ENCODE data around the gene ITPR2. TPM values are rescaled to one million over a fixed set of nuclear protein-coding genes. Genes with fewer than 3 reads are reported as not detected.

The ITPR2 gene
- polyA plus RNA-seq, 1 experiment, result 3.4 TPM

DNA sequence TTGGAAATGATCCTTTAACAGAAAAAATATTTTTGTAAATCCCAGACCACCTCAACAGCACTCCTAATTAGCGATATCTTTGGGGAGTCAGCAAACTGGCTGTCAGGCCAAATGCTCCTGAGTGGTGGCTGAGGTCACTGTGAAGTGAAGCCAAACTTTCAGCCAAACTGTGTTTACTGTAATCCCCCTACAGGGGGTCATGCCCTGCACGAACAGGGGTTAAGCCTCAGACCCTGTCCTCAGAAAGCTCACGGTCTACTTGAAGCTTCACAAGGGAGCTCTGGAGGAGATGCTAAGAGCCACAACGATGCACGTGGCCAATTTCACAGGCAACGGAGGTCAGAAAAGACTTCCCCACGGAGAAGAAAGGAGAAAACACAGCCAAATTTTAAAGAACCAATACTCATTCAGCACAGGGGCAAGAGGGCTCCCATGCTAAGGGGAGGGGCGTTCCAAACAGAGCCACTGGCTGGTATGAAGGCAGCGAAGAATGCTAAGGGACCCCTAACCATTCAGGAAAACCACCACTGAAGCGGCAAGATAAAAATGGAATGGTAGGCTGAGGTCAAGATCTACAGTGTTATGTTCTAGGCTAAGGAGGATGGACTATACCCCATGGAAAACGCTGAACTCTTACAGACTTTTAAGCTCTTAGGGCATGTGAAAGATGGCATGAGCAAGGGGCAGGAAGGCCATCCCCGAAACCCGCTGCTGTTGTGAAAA lies 105.4 kb downstream of the ITPR2 start:
- ChIA-PET POLR2A (no interaction called here), CTCF (interaction anchor here (1.8 kb wide), 1 partner anchor 26 kb away, joined by 5 read pairs; no protein-coding TSS in a partner anchor)
- DNase-seq (ENCODE audit: low read depth, low spot score), result no peak
- Histone ChIP-seq H3K27me3 (ENCODE audit: control insufficient read depth, insufficient read depth, low read length) (no peaks in the 10 kb centered on the region), H3K4me3 (ENCODE audit: low read depth, low read length) (no peak overlapping the region), H3K27ac (ENCODE audit: low read depth, low read length) (no peak overlapping the region), H3K9me3 (ENCODE audit: control insufficient read depth, insufficient read depth, low read length) (no peaks in the 10 kb centered on the region; the same call in 1 of the 2 replicates)
- TF ChIP-seq, protein P1, sequence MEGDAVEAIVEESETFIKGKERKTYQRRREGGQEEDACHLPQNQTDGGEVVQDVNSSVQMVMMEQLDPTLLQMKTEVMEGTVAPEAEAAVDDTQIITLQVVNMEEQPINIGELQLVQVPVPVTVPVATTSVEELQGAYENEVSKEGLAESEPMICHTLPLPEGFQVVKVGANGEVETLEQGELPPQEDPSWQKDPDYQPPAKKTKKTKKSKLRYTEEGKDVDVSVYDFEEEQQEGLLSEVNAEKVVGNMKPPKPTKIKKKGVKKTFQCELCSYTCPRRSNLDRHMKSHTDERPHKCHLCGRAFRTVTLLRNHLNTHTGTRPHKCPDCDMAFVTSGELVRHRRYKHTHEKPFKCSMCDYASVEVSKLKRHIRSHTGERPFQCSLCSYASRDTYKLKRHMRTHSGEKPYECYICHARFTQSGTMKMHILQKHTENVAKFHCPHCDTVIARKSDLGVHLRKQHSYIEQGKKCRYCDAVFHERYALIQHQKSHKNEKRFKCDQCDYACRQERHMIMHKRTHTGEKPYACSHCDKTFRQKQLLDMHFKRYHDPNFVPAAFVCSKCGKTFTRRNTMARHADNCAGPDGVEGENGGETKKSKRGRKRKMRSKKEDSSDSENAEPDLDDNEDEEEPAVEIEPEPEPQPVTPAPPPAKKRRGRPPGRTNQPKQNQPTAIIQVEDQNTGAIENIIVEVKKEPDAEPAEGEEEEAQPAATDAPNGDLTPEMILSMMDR (IDR thresholded peaks at IDR 0.05; ENCODE audit: low read depth, low read length), result no peak

DNA sequence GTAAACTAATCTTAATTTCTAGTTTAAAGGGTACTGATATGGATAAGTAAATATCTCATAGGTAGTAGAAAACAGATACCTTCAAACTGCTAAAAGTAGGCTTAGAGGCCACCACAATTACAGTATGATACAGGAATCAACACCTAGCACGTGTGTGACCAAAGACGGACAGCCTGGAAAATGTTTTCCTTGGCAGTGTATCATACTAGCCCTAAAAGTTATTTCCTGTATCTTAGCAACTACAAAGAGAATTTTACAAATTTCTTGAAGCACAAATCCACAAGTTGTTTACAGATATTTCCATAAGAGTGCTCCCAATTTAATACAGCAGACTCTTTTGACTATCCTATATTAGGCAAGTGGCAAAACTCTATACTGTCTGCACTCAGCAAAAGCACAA lies 106.0 kb downstream of the ITPR2 start:
- TF ChIP-seq, protein P1 (IDR thresholded peaks at IDR 0.05; ENCODE audit: low read depth, low read length), result no peak
- H3K9me3 ChIP-seq (ENCODE audit: control insufficient read depth, insufficient read depth, low read length), result no peaks in the 10 kb centered on the region; the same call in 1 of the 2 replicates
- POLR2A ChIA-PET, result no interaction called here
- CTCF ChIA-PET, result interaction anchor here (1.8 kb wide), 1 partner anchor 26 kb away, joined by 5 read pairs; no protein-coding TSS in a partner anchor
- H3K4me3 ChIP-seq (ENCODE audit: low read depth, low read length), result no peak overlapping the region
- H3K27ac ChIP-seq (ENCODE audit: low read depth, low read length), result no peak overlapping the region
- H3K27me3 ChIP-seq (ENCODE audit: control insufficient read depth, insufficient read depth, low read length), result no peaks in the 10 kb centered on the region
- no peak for DNase-seq (ENCODE audit: low read depth, low spot score)

DNA sequence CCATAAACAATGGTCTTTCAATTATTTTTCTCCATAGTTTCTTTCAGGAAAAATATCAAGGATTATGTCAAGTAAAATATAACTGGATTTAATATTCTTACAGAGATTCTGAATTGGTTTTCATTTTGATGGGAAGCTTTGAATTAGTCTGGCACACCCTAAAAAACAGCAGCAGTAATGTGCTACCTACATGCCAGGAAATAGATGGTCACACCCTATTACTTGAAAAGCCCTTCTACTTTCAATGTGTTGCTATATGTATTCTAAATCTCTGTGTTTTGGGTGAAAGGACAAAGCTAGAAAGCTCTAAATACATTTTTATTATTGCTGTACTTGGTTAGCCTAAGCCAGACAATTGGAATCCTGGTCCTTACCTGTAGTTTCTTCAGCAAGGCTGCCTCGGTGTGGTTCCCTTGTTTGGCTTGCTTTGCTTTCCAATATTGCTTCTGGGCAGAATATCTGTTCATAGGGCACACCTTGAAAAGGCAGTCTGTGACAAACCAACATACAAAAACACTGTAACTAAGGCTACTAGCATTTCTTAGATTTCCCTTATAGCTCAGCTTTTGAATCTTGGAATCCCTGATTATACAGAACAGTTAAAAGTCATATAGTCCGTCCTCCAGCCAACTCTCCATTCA lies 107.6 kb downstream of the ITPR2 start:
- TF ChIP-seq, protein P1 (IDR thresholded peaks at IDR 0.05; ENCODE audit: low read depth, low read length), result no peak
- Histone ChIP-seq H3K4me3 (ENCODE audit: low read depth, low read length) (no peak overlapping the region), H3K9me3 (ENCODE audit: control insufficient read depth, insufficient read depth, low read length) (no peaks in the 10 kb centered on the region; the same call in 1 of the 2 replicates), H3K27ac (ENCODE audit: low read depth, low read length) (no peak overlapping the region), H3K27me3 (ENCODE audit: control insufficient read depth, insufficient read depth, low read length) (no peaks in the 10 kb centered on the region)
- DNase-seq (ENCODE audit: low read depth, low spot score), result no peak
- ChIA-PET POLR2A (no interaction called here), CTCF (no interaction called here)

DNA sequence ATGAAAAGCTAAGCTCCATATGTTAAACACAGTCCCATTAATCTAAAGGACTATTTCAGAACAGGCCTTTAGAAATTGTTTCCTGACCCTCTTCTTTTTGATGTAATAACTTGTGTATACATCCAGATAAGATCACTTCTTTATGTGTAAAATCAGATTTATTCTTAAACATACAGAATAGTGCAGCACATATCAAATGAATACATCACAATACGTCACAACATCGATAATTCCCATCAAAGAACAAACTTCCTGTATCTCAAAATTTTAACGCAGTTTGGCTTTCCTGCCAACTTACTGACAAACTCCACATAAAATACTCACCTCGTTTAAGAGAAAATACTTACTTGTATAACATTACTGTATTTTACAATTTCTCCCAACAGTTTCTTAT lies 108.7 kb downstream of the ITPR2 start:
- TF ChIP-seq, protein P1 (IDR thresholded peaks at IDR 0.05; ENCODE audit: low read depth, low read length), result no peak
- Histone ChIP-seq H3K27ac (ENCODE audit: low read depth, low read length) (no peak overlapping the region), H3K27me3 (ENCODE audit: control insufficient read depth, insufficient read depth, low read length) (no peaks in the 10 kb centered on the region), H3K9me3 (ENCODE audit: control insufficient read depth, insufficient read depth, low read length) (no peaks in the 10 kb centered on the region; the same call in 1 of the 2 replicates), H3K4me3 (ENCODE audit: low read depth, low read length) (peak overlapping the region; percentile 15; the same call in 1 of the 2 replicates)
- CTCF ChIA-PET, result interaction anchor here (1.5 kb wide), 1 partner anchor 121 kb away, joined by 4 read pairs; no protein-coding TSS in a partner anchor
- POLR2A ChIA-PET, result interaction anchor here (1.0 kb wide), 1 partner anchor 108 kb away, joined by 3 read pairs; no protein-coding TSS in a partner anchor
- DNase-seq (ENCODE audit: low read depth, low spot score), result no peak
